Right lobe of liver (tissue), 6 donors: ENCODE measurements around the gene TTC39A. TPM values are rescaled to one million over a fixed set of nuclear protein-coding genes. Genes with fewer than 3 reads are reported as not detected.

Experiments
- ATAC-seq, 4 donors: fragments of 200-7000 bp; cut with Tn5 transposase; one replicate each; pipeline ENCODE4 v1.9.1; 2020; ENCODE audit warnings: mild to moderate bottlenecking in 4 of 4, moderate library complexity in 4 of 4
- DNase-seq, 3 donors: peaks; one replicate each; pipeline ENCODE4 v3.0.0-alpha.2; 2020
- H3K27ac ChIP-seq, 3 donors: fragments of 200-600 bp; one replicate each; pipeline ENCODE4 v1.8.0; 2022
- H3K27me3 ChIP-seq, 2 donors: fragments of 200-600 bp; one replicate each; pipeline ENCODE4 v1.8.0; 2022
- H3K36me3 ChIP-seq, 4 donors: fragments of 200-600 bp; sonication (generic) in 1 of 4; one replicate each; pipeline versions ENCODE4 v1.5.1 to v1.8.0; 2017 to 2022; ENCODE audit warnings: control low read depth in 1 of 4
- H3K4me1 ChIP-seq, 4 donors: fragments of 200-600 bp; sonication (generic) in 1 of 4; one replicate each; pipeline versions ENCODE4 v1.5.1 to v1.8.0; 2017 to 2022; ENCODE audit warnings: control low read depth in 1 of 4
- H3K4me3 ChIP-seq, 3 donors: fragments of 200-600 bp; one replicate each; pipeline ENCODE4 v1.8.0; 2022
- H3K9me3 ChIP-seq, 4 donors: fragments of 200-600 bp; sonication (generic) in 1 of 4; one replicate each; pipeline versions ENCODE4 v1.5.1 to v1.8.0; 2017 to 2022; ENCODE audit warnings: control low read depth in 1 of 4
- CTCF ChIP-seq, 4 donors: fragments of 200-600 bp in 3 of 4; fragments of 450-650 bp in 1 of 4; IDR thresholded peaks; one replicate each; pipeline versions ENCODE4 v1.5.1 to v1.8.0; 2016 to 2022; ENCODE audit warnings: antibody characterized with exemption in 4 of 4, mild to moderate bottlenecking in 2 of 4
- POLR2A ChIP-seq: fragments of 450-650 bp; IDR thresholded peaks from one replicate; pipeline ENCODE4 v1.6.1; 2017; ENCODE audit warnings: antibody characterized with exemption, mild to moderate bottlenecking
- WGBS: methylation state at CpG from one replicate; pipeline ENCODE4 v1.1.6; 2018; ENCODE audit warnings: low coverage, low lambda C conversion rate; ENCODE audit not compliant: insufficient coverage; ENCODE audit errors: missing lambda C conversion rate; 5-methylcytosine and 5-hydroxymethylcytosine counted together
- intact Hi-C, 2 donors: fragments of 100-400 bp; cut with DNase I; formaldehyde crosslinking; loops; one replicate each; pipeline versions ENCODE4 v1.11.2 to v1.14.1; 2022
- long read RNA-seq: library from polyadenylated mRNA; unstranded; transcript quantifications from one replicate; pipeline ENCODE4 v2.0.0, GENCODE V29; 2019
- total RNA-seq, 6 experiments: library from RNA; depleted of rRNA in 2 of 6; stranded (reverse); fragments of >200 nt in 2 of 6; fragmentation: NEBNext Ultra II Directional in 3 of 6; extraction: Animal tissue kit (Norgen Biotek cat#: 25700) in 3 of 6; gene quantifications; one replicate each; pipeline versions ENCODE4 v1.1.0 to v1.2.4, GENCODE V29; 2016 to 2023
- donor health status: DM: no; HTN: yes; CAD: no.
- donor health status: DM: no; HTN: no; CAD: no.
- donor health status: DM: no; HTN: no; CAD: no.
- donor health status: DM: no; HTN: yes; CAD: no.
- donor health status: DM: no; HTN: yes; CAD: no.

The TTC39A gene
- 1 to 10 TPM in 5 of 6 experiments, under 1 TPM in 1; 0.34 to 8.5 (median 3.4) TPM for total RNA-seq
- long read RNA-seq: 0 reads

GRCh38 chr1:51330331-51331201 lies at the start of gene TTC39A:
TTC39A (minus strand) TSS chr1:51330562; CDS start chr1:51330477, 85 bp downstream.
- ATAC-seq: peak in 1 of 4 donors; percentile 1

GRCh38 chr1:51378871-51379270 lies 48.5 kb upstream of the TTC39A start:
- 92% methylated on average over 5 of the region's 6 CpGs for WGBS
- TF ChIP-seq CTCF (IDR thresholded peaks at IDR 0.05): no peak
- TF ChIP-seq POLR2A: no peak
- Histone ChIP-seq H3K36me3 (no peaks in the 10 kb centered on the region), H3K27me3 (no peaks in the 10 kb centered on the region), H3K4me1 (no peaks in the 10 kb centered on the region), H3K27ac (no peak overlapping the region), H3K9me3 (no peaks in the 10 kb centered on the region), H3K4me3 (no peak overlapping the region)
- ATAC-seq (no peak), DNase-seq (no peak)
- intact Hi-C loops: no loop called here

More at GRCh38 chr1:51330331-51331201, at the start of gene TTC39A:
- peak within 1 kb of the TSS; percentile 25 to 43 (median 31) for H3K4me3 ChIP-seq
- intact Hi-C loops: no loop called here
- TF ChIP-seq CTCF (IDR thresholded peaks at IDR 0.05): no peak
- no peak for TF ChIP-seq POLR2A
- H3K36me3 ChIP-seq: no peaks in the 10 kb centered on the region
- WGBS: 20% methylated on average over 2 of the region's 87 CpGs
- H3K27me3 ChIP-seq: no peaks in the 10 kb centered on the region
- H3K27ac ChIP-seq: no peak within 1 kb of the TSS
- no peak for DNase-seq
- peaks cover 0 to 13% (median 3%) of the 10 kb centered on the region in 4 donors for H3K4me1 ChIP-seq
- no peaks in the 10 kb centered on the region for H3K9me3 ChIP-seq

- no peak for DNase-seq
- Histone ChIP-seq H3K4me3 (no peak overlapping the region), H3K4me1 (no peaks in the 10 kb centered on the region), H3K27me3 (no peaks in the 10 kb centered on the region), H3K36me3 (peaks cover 0 to 14% (median 5%) of the 10 kb centered on the region in 4 donors), H3K9me3 (no peaks in the 10 kb centered on the region), H3K27ac (no peak overlapping the region)
- WGBS: 84% methylated on average over 3 of the region's 3 CpGs
- TF ChIP-seq POLR2A (no peak), CTCF (IDR thresholded peaks at IDR 0.05) (no peak)
- no peak for ATAC-seq
- intact Hi-C loops: no loop called here
Observed at GRCh38 chr1:51373898-51374297, 43.5 kb upstream of the TTC39A start.

- ATAC-seq: no peak
- no peaks in the 10 kb centered on the region for H3K9me3 ChIP-seq
- H3K4me1 ChIP-seq: no peaks in the 10 kb centered on the region
- H3K36me3 ChIP-seq: peaks cover 0 to 14% (median 5%) of the 10 kb centered on the region in 4 donors
- H3K27ac ChIP-seq: no peak overlapping the region
- no peaks in the 10 kb centered on the region for H3K27me3 ChIP-seq
- DNase-seq: no peak
- TF ChIP-seq CTCF (IDR thresholded peaks at IDR 0.05): no peak
- no peak for TF ChIP-seq POLR2A
- H3K4me3 ChIP-seq: no peak overlapping the region
- intact Hi-C loops: no loop called here
Observed at GRCh38 chr1:51372561-51372960, 42.2 kb upstream of the TTC39A start.
